BLaER1 (cell line): ENCODE data around the gene SIPA1.
"Not testable (repeated sequence)": the region's sequence is repeated elsewhere in the genome, so short reads cannot be mapped to it uniquely, and the experiment has no call there.

ENCODE experiments used
- H3K27ac ChIP-seq: shearing (Covaris generic); formaldehyde crosslinking; 2 replicates; pipeline ENCODE4 v1.8.1; 2022
- H3K27me3 ChIP-seq: shearing (Covaris generic); formaldehyde crosslinking; 2 replicates; pipeline ENCODE4 v1.8.1; 2022
- H3K36me3 ChIP-seq: shearing (Covaris generic); formaldehyde crosslinking; 2 replicates; pipeline ENCODE4 v1.8.1; 2022
- H3K4me1 ChIP-seq: shearing (Covaris generic); formaldehyde crosslinking; 2 replicates; pipeline ENCODE4 v1.8.1; 2022
- H3K4me2 ChIP-seq: shearing (Covaris generic); formaldehyde crosslinking; 2 replicates; pipeline ENCODE4 v1.8.1; 2022
- H3K4me3 ChIP-seq: shearing (Covaris generic); formaldehyde crosslinking; 2 replicates; pipeline ENCODE4 v1.8.1; 2022
- H3K9ac ChIP-seq: shearing (Covaris generic); formaldehyde crosslinking; 2 replicates; pipeline ENCODE4 v1.8.1; 2022
- H3K9me3 ChIP-seq: shearing (Covaris generic); formaldehyde crosslinking; 2 replicates; pipeline ENCODE4 v1.8.1; 2022
- H4K20me1 ChIP-seq: shearing (Covaris generic); formaldehyde crosslinking; 2 replicates; pipeline ENCODE4 v1.8.1; 2022
- Cebpa-rat ChIP-seq: shearing (Covaris generic); IDR thresholded peaks from 2 replicates; pipeline ENCODE4 v1.8.1; 2022

Gene SIPA1

GRCh38 chr11:65672180-65672860 lies 34.4 kb downstream of the SIPA1 start:
- H3K27me3 ChIP-seq = no peaks in the 10 kb centered on the region
- no peak overlapping the region for H3K9ac ChIP-seq
- no peaks in the 10 kb centered on the region for H3K4me1 ChIP-seq
- no peaks in the 10 kb centered on the region for H3K9me3 ChIP-seq
- no peak overlapping the region for H3K4me2 ChIP-seq
- no peaks in the 10 kb centered on the region for H4K20me1 ChIP-seq
- H3K27ac ChIP-seq = no peak overlapping the region
- no peak overlapping the region for H3K4me3 ChIP-seq
- H3K36me3 ChIP-seq = no peaks in the 10 kb centered on the region
- TF ChIP-seq Cebpa-rat = no peak

GRCh38 chr11:65672982-65673381 lies 35.1 kb downstream of the SIPA1 start:
- H3K4me2 ChIP-seq = no peak overlapping the region
- H3K9me3 ChIP-seq = no peaks in the 10 kb centered on the region
- no peak overlapping the region for H3K9ac ChIP-seq
- H3K4me1 ChIP-seq = no peaks in the 10 kb centered on the region
- H3K27ac ChIP-seq = no peak overlapping the region
- H4K20me1 ChIP-seq = no peaks in the 10 kb centered on the region
- TF ChIP-seq Cebpa-rat = no peak
- H3K27me3 ChIP-seq = no peaks in the 10 kb centered on the region
- no peak overlapping the region for H3K4me3 ChIP-seq
- H3K36me3 ChIP-seq = no peaks in the 10 kb centered on the region

- Histone ChIP-seq H3K4me3 (no peak overlapping the region), H3K9me3 (no peaks in the 10 kb centered on the region), H4K20me1 (no peaks in the 10 kb centered on the region), H3K27me3 (no peaks in the 10 kb centered on the region), H3K4me2 (peak overlapping the region; percentile 40), H3K9ac (no peak overlapping the region), H3K4me1 (peaks cover 29% of the 10 kb centered on the region), H3K36me3 (no peaks in the 10 kb centered on the region), H3K27ac (no peak overlapping the region)
- no peak for TF ChIP-seq Cebpa-rat
These were observed 42.4 kb downstream of the SIPA1 start for GRCh38 chr11:65680192-65680743.

GRCh38 chr11:65683480-65683879 lies 45.6 kb downstream of the SIPA1 start:
- not testable (repeated sequence) for H3K9ac ChIP-seq, H4K20me1 ChIP-seq, H3K4me3 ChIP-seq, H3K27ac ChIP-seq, H3K9me3 ChIP-seq, H3K4me2 ChIP-seq, H3K36me3 ChIP-seq, H3K27me3 ChIP-seq
- peaks cover 29% of the 10 kb centered on the region for H3K4me1 ChIP-seq

GRCh38 chr11:65685981-65686380 lies 48.1 kb downstream of the SIPA1 start:
- Histone ChIP-seq H3K27me3 (no peaks in the 10 kb centered on the region), H3K9me3 (no peaks in the 10 kb centered on the region), H3K9ac (no peak overlapping the region), H3K27ac (no peak overlapping the region), H3K4me3 (no peak overlapping the region), H3K4me1 (peaks cover 6% of the 10 kb centered on the region; the same call in 1 of the 2 replicates), H3K36me3 (no peaks in the 10 kb centered on the region), H3K4me2 (no peak overlapping the region), H4K20me1 (no peaks in the 10 kb centered on the region)
- no peak for TF ChIP-seq Cebpa-rat

- not testable (repeated sequence) for H3K36me3 ChIP-seq, H3K4me3 ChIP-seq, H3K9ac ChIP-seq, H3K27me3 ChIP-seq, H3K27ac ChIP-seq, H3K4me2 ChIP-seq, H4K20me1 ChIP-seq, H3K9me3 ChIP-seq
- peaks cover 11% of the 10 kb centered on the region for H3K4me1 ChIP-seq
These were observed 53.9 kb downstream of the SIPA1 start for GRCh38 chr11:65691847-65692246.

GRCh38 chr11:65692367-65692766 lies 54.5 kb downstream of the SIPA1 start:
- Histone ChIP-seq H4K20me1 (no peaks in the 10 kb centered on the region), H3K4me1 (peaks cover 11% of the 10 kb centered on the region), H3K4me3 (no peak overlapping the region), H3K9ac (no peak overlapping the region), H3K9me3 (no peaks in the 10 kb centered on the region), H3K27ac (no peak overlapping the region), H3K36me3 (no peaks in the 10 kb centered on the region), H3K4me2 (no peak overlapping the region), H3K27me3 (no peaks in the 10 kb centered on the region)
- TF ChIP-seq Cebpa-rat = no peak

GRCh38 chr11:65695459-65696241 lies 57.7 kb downstream of the SIPA1 start:
- peaks cover 16% of the 10 kb centered on the region for H3K9me3 ChIP-seq
- no peaks in the 10 kb centered on the region for H3K36me3 ChIP-seq
- no peak overlapping the region for H3K27ac ChIP-seq
- peaks cover 20% of the 10 kb centered on the region for H3K4me1 ChIP-seq
- no peaks in the 10 kb centered on the region for H4K20me1 ChIP-seq
- TF ChIP-seq Cebpa-rat = no peak
- no peak overlapping the region for H3K4me3 ChIP-seq
- H3K27me3 ChIP-seq = no peaks in the 10 kb centered on the region
- no peak overlapping the region for H3K9ac ChIP-seq
- peak overlapping the region; percentile 33 for H3K4me2 ChIP-seq

- no peaks in the 10 kb centered on the region for H3K36me3 ChIP-seq
- H3K4me1 ChIP-seq = peaks cover 28% of the 10 kb centered on the region
- H3K9ac ChIP-seq = no peak overlapping the region
- H3K27me3 ChIP-seq = no peaks in the 10 kb centered on the region
- no peak for TF ChIP-seq Cebpa-rat
- H4K20me1 ChIP-seq = no peaks in the 10 kb centered on the region
- H3K9me3 ChIP-seq = peaks cover 16% of the 10 kb centered on the region
- H3K4me2 ChIP-seq = no peak overlapping the region
- H3K27ac ChIP-seq = no peak overlapping the region
- no peak overlapping the region for H3K4me3 ChIP-seq
These were observed 59.1 kb downstream of the SIPA1 start for GRCh38 chr11:65696802-65697552.

- Histone ChIP-seq H3K27ac (no peak overlapping the region), H3K36me3 (no peaks in the 10 kb centered on the region), H3K9ac (no peak overlapping the region), H3K27me3 (no peaks in the 10 kb centered on the region), H3K4me3 (no peak overlapping the region), H4K20me1 (no peaks in the 10 kb centered on the region), H3K4me1 (peaks cover 34% of the 10 kb centered on the region), H3K9me3 (peaks cover 16% of the 10 kb centered on the region), H3K4me2 (no peak overlapping the region)
- no peak for TF ChIP-seq Cebpa-rat
These were observed 60.3 kb downstream of the SIPA1 start for GRCh38 chr11:65698205-65698604.
